ENCODE data around the gene HYAL2.
A peak's percentile ranks its signal among the peaks of the same experiment; 100 is the strongest.

Gene HYAL2

DNA sequence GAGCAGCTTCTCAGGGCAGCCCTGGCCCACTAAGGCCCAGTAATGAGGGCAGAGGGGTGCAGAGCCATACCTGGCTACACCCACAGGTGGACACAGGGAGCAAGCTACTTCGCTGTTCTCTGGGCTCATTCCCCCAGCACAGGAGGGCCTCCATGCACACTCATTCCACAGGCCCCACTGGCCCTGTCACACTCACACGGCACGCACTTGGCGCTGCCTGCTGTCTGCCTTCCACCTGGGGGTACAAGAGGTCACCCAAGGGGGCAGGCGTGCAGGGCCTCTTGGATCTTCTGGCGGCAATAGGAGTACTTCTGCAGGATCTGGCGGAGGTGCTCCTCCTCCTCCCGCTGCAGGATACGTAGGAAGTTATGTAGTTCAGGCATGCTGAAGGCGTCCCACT is 7.8 kb upstream of the HYAL2 start:
- no peak for DNase-seq (ENCODE audit: low read depth in 2 of 2)

DNA sequence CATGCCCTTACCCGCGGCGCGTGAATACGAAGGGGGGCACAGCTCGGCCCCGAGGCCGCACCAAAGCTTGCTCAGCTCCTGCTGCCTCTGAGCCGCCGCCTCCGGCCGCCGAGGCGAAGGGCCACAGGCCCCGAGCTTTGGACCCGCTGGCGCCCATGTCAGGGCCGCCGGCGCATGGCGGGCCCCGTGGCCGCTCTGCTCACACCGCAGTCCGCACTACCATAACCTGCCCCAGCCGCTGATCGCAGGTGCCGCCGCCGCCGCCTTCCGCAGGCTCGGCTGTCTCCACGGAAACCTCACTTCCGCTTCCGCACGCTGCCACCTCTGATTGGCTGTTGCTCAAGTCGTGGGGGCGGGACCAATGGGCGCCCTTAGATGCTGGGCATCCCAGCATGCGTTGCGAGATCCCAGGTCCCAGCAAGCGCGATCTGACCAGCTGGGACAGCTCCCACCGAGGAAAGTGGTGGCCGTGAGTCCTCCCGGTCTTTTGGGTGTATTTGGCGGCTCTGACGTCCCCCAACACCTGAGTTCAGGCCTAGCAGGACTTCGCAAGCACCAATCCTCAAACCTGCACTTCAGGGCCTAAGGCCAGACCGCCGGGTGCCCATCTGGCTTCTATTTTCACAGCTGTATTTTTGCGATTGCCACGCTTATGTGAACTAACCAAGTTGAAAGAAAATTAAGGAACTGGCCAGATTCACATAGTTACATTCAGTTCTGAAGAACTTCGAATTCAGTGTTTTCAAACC is 5.6 kb upstream of the HYAL2 start, which contains the start of gene TUSC2:
TUSC2 (minus strand) TSS at position 281 of the 749 bp plus-strand sequence; CDS start at position 157, 124 bp downstream.
- peak; percentile 84 to 86 for DNase-seq (ENCODE audit: low read depth in 2 of 2)

DNA sequence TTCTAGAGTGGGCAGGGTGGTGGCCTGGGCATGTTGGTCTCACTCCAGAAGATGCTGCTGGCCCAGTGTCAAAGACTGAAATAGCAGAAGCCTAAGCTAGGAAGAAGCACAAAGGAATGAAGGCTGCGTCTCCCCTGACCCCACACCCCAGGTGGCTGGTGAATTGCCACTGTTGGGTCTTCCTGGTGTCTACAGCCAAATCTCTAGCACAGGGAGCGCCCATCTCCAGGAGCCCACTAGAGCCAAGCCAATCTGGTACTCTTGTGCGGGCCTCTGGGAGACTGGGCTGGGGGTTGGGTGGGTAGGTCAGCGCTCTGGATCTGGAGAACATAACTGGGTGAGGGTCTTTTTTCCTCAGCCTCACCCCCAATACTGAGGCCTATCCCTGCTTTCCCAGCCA is 4.6 kb upstream of the HYAL2 start:
- DNase-seq (ENCODE audit: low read depth in 2 of 2) = no peak

DNA sequence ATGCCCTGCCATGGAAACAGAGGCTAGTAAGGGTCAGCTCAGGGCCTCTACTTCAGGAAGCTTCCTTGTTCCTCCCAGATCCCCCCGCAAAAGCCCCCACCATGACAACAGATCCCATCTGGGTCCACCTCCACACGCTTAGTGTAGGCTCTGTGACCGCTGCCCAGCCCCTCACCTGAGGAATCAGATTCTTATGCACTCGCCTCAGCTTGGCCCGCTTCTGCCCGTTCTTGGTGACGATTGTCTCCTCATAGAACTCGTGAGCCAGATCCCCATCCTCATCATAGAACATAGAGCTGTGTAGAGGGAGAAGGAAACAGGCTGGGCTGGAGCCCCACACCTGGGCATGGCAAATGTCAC is 3.6 kb upstream of the HYAL2 start:
- DNase-seq (ENCODE audit: low read depth in 2 of 2) = no peak

DNA sequence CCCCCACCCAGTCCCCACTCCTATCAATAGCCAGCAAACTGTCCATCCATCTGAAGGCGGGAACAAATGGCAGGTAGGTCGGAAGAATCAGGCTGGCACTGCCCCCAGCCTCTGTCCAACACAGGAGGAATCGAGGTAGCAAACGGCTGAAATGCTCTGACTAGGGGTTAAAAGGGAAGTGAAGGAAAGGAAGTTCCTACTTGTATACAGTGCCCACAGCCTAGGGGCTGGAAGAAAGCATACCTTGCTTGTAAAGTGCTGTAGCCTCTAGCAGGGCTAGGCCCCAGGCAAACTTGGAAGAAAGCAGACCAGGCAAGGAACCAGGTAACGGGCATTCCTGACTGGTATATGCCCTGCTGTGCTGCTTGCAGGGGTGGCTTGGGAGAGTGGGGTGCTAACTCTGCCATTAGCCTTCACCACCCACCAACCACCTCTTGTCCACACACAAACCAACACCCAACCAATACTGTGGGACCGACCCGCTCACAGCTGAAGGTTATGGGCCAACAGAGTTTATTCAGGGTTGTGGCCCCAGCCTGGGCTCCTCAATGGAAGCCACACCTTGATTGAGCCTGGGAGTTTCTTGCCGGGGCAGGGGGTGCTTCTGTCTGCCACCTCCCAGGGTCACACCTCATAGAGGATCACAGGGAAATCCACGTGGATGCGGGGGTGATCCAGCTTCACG is 3.1 kb upstream of the HYAL2 start:
- no peak for DNase-seq (ENCODE audit: low read depth in 2 of 2)

DNA sequence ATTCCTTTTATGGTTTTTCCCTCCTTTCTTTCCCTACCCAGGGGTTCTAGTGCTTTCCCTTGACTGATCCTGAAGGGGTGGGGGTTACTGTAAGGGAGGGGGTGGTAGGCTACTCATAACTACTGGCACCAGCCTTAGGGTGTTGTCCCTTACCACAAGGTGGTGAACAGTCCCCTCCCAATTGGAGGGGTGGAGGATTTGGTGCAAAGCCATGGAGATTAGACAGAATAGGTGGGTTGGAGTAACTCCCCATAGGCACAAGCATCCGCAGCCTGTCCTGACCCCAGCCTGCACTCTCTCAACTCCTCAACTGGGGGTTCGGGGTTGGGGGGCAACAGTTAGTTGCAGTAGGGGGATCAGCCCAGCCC is 2.6 kb upstream of the HYAL2 start:
- DNase-seq (ENCODE audit: low read depth in 2 of 2) = no peak

DNA sequence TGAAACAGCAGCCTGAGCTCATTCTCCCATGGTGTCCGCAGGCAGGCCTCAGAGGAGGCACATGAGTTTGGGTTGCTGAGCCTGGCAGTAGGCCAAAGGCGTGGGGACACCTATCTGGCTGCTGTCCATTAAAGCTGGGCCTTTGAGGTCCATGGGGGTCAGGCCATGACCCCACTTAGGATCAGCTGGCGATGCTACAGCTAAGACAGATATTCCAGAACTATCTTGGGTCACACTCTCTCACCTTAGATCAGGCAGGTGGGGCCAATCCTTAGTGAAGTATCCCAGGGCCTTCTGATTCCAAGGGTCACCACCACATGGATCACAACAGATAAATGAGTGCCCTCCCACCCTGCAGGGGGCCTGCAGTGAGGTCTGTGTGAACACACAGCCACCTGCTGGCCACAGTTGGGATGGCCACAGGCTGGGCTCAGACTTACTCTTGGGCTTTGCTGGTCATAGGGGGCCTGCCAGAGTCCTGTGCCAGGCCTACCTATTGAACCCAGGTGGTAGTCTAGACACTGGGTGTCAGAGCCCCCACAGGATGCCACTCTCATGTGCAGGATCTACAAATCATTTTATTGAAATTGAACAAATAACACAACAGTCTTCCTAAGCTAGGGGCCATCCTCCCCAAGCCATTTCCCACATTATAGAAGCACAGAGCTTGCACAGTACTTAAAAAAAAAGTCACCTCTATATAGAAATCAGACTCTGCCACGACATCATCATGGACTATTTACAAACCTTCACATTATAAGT is 2.0 kb upstream of the HYAL2 start:
- no peak for DNase-seq (ENCODE audit: low read depth in 2 of 2)

DNA sequence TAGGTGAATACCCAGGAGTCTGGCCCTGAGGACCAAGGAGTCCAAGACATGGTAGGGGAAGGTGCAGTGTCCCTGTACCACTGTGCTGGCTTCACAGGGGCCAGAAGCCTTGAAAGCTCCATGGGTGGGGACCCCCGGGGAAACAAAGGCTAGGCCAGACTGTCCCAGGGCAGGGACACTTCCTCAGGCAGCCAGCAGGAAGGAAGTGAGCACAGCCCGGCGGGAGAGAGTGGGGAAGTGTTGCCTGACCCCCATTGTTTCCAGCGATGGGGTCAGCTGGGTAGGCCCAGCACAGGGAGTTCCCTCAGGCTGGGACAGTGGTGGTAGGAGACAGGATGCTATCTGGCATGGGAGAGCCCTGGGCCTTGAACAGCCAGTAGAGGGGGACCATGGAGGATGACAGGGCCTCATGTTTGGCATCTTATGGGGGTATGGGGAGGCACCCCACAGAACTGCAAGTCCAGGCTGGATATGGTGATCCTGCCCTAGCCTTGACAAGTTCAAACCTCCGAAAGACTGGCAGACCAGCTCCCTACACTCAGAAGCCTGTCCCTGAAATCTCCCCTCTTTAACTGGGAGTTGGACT is 1.2 kb upstream of the HYAL2 start:
- DNase-seq (ENCODE audit: low read depth in 2 of 2) = no peak

DNA sequence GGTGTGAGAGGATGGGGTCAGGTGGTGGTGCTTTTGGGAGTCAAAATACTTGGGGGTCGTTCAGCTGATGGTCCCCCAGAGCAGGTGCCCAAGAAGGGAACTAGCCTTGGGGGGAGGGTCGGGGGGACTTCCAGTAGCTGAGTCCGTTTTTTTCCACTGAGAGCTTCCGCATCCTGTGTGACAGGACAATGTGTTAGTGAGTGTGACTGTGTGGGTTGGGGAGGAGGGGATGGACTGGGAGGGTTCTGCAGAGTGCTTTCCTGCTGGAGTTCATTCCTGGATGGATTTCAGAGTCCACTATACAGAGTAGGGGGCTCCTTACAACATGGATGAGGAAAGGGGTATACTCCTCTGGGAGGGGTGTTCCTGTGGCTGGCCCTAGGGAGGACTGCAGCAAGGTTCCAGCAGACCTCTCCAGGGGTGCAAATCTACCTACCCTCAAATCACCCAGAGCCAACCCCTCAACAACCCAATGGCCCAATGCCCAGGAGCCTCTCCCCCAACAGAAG is 601 bp upstream of the HYAL2 start:
- DNase-seq (ENCODE audit: low read depth in 2 of 2) = no peak

DNA sequence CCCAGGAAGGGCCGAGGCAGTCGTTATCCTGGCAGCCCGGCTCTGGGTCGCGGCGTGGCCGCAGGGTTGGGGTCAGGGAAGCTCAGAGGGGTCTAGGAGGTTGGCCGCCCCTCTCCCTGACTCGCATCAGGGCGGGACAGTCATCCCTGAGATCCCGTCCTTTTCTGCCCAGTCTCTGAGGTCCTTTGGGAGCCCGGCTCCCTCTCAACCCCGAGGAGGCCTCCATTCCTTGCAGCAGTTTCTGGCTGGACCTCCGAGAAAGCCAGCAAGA is 495 bp downstream of the HYAL2 start:
- DNase-seq (ENCODE audit: low read depth in 2 of 2) = no peak

DNA sequence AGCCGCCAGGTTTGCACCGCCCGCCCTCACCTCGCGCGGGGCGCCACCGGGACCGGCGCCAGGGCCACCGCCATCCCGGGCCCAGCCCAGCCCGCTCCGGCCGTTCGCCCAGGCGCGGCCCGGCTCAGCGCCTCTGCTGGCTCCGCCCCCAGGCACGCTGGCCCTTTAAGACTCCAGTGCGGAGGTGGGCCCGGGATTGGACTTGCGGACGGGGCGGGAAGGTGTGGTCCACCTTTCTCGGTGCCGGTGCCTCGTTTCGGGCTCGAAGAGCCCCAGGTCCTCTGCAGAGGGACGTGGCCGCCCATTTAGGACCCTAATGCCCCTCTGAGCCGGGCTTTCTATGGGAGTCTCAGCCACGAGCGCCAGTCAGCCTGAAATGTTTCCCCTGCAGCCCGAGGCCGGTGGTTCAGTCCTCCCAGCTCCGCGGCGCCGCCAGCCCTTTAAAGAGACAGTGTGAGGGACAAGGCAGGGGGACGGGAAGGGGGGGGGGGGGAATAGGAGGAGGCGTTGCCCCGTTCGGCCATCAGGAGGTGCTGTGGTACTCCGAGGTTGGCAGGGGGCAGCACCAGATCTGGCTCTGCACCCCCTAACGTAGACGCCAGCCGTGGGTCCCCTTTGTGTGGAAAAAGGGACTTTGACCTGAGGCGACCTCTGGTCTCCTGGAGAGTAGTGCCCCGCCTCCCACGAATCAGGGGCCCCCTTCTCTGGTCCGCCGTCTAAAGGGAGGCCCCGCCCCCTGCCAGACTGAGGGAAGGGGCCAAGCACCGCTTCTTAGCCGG is 1.0 kb downstream of the HYAL2 start:
- DNase-seq (ENCODE audit: low read depth in 2 of 2) = peak; percentile 75 to 78

DNA sequence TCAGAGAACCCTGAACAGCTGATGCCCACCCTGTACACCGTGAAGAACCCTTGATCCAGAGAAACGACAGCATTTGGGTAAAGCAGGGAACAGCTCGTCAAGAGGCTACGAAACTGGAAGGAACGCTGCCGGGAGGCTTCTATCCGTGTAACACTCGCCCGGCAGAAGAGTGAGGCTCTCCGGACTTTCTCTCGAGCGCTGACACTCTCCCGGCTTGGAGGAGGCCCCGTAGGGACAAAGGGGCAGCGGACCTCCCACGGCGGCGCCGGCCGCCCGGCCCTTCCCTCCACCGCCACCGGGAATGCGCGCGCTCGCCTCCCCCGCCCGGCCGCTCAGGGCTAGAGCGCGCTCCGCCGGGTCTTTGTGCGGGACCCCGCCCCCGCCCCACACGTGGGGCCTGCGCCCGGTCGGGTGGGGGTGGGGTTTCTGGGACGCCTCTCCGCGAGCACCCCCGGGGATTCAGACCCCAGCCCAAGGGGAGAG is 1.7 kb downstream of the HYAL2 start:
- DNase-seq (ENCODE audit: low read depth in 2 of 2) = no peak

DNA sequence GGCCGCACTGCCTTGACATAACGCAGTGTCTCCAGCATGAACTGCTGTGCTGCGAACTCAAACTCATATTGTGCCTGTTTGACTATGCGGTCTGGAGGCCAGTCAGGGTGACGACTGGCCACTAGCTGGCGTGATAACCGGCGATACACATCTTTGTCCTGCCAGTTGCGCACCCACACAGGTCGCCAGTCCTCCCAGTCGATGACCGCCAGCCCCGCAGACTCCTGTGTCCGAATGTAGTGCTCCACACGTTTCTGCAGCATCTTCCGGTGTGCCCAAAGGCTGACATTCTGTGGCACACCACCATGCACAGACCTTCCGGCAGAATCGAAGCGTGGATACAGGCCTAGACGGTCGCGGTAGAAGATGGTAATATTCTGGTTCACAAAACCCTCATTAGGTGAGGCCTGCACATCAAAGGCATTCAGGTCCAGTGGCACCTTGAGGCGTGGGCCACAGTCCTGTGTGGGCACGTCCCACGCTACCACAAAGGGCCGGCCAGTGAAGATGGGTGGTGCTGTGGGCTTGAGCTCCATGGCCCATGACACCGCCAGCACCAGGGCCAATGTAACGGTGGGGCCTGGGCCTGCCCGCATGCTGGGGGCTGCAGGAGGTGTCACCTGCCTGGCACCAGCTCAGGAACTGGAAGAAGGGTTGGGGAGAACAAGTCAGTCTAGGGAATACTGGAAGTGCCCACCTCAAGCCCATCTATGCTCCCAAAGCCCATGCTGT is 2.5 kb downstream of the HYAL2 start:
- DNase-seq (ENCODE audit: low read depth in 2 of 2) = no peak

DNA sequence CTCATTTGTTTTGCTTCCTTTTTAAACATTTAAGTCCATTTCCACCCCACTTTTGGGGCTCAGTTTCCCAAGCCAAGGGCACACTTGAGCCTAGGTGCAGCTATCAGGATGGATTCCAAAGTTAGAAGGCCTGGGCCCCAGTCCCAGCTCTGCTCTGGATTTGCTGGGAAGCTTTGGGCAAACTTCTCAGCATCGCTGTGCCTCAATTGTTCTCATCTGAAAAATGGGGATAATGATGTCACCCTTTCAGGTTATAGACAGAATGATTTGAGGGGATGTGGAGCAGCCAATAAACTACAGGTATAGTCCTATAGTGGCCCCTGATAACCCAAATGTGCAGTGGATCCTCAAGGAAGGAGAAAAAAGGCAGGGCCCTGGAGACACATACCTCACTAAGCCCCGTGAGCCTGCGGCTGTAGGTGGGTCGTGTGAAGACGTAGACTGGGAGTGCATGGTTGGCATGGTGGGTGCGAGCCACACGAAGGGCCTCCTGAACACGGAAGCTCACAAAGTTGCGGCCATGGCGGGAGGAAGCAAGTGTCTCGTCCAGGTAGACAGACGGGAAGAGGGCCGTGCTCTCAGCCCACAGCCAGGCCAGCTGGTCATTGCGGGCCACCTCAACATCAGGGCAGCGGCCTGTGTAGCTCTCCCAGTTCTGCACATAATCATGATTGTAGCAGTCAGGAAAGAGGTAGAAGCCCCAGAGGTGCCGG is 3.2 kb downstream of the HYAL2 start:
- no peak for DNase-seq (ENCODE audit: low read depth in 2 of 2)

DNA sequence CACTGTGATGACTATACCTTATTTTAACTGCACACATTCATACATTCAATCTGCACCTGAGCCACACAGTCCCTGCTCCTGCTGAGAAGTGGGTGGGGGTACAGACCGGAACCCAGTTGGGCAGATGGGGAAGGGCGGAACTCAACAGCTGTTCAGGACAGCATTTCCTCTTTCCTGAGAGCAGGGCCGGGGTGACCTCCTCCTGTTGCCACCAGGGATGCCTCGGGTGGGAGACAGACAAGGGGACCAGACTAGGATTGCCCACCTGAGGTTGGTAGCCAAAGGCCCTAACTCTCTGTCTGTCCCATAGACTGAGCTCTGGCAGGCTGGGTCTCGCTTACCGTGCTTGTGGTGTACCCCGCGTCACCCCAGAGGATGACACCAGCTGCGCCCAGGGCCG is 3.9 kb downstream of the HYAL2 start:
- DNase-seq (ENCODE audit: low read depth in 2 of 2) = no peak

DNA sequence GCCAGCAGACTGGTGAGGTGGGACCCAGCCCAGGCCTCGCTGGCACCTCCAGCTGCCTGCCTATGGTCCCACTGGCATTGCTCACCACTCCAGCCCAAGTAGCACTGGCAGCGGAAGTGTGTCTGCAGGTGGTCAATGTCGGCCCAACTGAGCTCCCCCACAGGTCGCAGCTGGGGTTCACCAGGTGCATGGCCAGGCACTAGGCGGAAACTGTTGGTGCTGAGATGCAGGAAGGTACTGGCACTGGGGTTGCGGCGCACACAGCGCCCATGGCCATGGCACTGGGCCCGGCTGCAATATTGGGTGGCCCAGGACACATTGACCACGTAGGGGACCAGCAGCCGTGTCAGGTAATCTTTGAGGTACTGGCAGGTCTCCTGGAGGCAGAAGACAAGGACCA is 4.4 kb downstream of the HYAL2 start:
- no peak for DNase-seq (ENCODE audit: low read depth in 2 of 2)

DNA sequence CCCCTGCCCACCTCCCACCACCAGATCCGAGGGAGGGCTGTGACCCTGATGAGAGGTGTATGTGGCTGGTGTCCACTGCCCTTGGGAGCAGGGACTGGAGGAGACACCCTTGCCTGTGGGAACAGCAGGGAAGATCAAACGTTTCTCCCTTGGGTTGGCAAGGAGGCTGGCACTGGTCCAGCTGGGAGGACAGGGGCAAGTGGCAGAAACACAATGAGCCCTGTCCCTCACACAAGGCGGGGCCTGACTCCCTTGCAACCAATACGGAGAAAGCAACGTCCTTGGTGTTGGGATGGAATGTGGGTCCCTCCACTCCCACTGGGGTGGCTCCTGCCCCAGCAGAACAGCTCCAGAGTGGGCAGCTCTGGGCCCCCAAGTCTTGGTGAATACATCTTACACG is 5.2 kb downstream of the HYAL2 start:
- no peak for DNase-seq (ENCODE audit: low read depth in 2 of 2)

DNA sequence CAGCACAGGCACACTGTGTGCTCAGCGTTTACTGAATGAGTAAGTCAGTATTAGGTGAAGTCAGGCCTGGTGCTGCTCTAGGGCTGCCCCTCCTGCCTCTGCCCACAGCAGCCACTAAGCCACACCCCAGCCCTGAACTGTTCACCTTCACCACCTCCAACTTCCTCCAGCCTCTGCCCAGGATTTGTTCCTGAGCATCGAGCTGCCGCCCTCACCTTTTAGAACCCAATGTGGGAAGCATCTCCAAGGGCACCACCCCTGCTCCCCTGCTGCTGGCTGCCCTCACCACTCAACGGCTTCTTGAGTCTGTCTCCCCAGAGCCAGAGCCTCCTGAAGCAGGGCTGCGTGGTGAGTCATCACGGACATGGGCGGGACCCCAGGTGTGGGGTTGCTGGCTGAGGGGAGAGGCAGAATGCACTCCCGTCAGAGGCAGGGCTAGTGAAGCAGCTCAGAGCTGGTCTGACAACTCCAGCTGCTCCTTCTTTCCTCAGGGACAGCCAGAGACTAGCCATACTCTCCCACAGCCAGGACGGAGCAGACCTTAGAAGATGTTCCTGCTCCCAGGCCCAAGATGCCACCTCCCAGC is 5.8 kb downstream of the HYAL2 start:
- no peak for DNase-seq (ENCODE audit: low read depth in 2 of 2)

DNA sequence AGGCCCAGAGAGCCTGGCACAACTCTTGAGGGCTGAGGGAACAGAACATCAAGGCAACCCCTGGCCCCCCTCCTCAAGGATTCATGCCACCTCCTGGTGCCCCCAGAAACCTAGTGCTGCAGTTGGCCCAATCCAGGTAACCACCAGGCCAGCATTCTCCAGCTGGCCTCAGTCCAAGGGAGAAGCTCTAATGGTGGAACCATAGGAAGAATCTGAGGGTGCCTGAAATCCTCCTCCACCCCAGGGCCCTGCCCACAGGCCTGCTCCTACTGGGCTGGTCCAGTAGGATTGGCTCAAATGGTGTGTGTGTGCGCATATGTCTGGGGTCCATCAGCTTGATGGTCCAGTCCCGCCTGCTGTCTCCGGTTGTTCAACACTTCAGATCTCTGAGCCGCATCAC is 7.7 kb downstream of the HYAL2 start:
- no peak for DNase-seq (ENCODE audit: low read depth in 2 of 2)

DNA sequence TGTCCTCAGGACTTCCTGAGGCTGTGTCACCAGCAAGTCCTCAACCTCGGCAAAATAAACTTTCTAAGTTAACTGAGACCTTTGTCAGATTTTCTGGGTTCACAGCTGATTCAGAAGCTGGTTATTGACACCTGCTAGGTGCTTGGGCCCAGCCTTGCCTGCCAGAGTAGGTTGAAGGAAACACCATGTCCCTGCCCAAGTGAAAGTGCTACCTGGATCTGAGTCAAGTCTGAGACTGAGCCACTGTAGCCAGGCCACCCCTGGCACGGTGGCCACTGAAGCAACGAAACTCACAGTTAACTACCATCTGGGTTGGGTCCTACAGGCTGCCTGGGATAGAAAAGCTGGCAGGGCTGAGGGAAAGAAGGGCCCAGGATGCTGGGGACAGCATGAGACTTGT is 8.2 kb downstream of the HYAL2 start:
- DNase-seq (ENCODE audit: low read depth in 2 of 2) = no peak

Data from fibroblast of skin of left quadriceps (primary cell).